Frontal cortex (tissue), 4 donors: Measurements from ENCODE around the gene C6orf47. TPM values are rescaled to one million over a fixed set of nuclear protein-coding genes. Genes with fewer than 3 reads are reported as not detected.

ENCODE experiments used
- DNase-seq, 2 donors: peaks; one replicate each; pipeline ENCODE4 v3.0.0; 2012; ENCODE audit warnings: low spot score in 2 of 2
- FAIRE-seq: peaks from 2 replicates; lab custom pipeline; 2012; peaks lifted over from hg19 to GRCh38; lab: Jason Lieb, UNC
- small RNA-seq: library from RNA; depleted of rRNA; stranded (forward); fragments of <200 nt; gene quantifications from one replicate; pipeline ENCODE3, GENCODE V24; 2014
- total RNA-seq: library from RNA; depleted of rRNA; stranded (reverse); fragments of >200 nt; gene quantifications from one replicate; pipeline ENCODE4 v1.2.3, GENCODE V29; 2014
- donor health status: control.
- donor health status: control.
- donor health status: control.

Gene C6orf47
- total RNA-seq, 1 donor from 2014 or later = 16.7 TPM

DNA sequence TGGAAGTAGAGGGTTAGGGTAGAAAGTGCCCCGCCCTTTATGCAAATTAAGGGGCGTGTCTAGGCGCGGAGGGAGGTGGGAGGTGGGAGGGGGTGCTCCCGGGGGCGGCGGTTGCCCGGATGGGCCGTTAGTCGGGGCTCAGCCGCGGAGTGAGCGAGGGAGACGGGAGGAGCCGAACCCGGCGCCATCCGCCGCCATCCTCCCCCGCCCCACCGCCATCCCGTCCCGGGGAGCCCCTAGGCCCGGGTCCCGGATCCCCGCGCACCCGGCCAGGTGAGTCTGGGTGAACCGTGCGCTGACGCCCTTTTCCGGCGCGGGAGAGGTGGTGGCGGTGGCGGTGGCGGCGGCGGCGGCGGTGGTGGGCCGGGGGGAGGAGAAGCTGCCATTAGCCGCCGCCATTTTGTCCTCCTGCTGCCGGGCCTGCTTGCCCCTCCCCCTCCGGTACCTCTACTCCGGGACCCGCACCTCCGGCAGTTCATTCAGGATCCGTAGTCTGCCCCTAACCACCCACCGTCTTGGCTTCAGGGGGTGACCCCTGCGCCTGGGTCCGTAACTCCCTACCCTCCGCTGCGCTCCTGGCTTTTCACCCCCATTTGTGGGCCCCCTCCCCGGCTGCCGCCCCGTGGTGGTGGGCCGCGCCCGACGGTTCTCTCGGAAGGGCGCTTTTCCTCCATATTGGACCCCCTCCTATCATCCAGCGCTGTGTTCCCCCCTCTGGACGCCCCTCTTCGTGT is 39.8 kb downstream of the C6orf47 start, which contains the start of gene PRRC2A:
TSS of gene PRRC2A (plus strand) at position 130 of the 734 bp plus-strand sequence. CDS start 2,075 bp downstream, outside the sequence.
- DNase-seq (peak; percentile 96 to 98), FAIRE-seq (no peak)

- DNase-seq (peak; percentile 79 to 91), FAIRE-seq (peak; percentile 48)
Observed at GRCh38 chr6:31619805-31620585, 40.6 kb downstream of the C6orf47 start.

DNA sequence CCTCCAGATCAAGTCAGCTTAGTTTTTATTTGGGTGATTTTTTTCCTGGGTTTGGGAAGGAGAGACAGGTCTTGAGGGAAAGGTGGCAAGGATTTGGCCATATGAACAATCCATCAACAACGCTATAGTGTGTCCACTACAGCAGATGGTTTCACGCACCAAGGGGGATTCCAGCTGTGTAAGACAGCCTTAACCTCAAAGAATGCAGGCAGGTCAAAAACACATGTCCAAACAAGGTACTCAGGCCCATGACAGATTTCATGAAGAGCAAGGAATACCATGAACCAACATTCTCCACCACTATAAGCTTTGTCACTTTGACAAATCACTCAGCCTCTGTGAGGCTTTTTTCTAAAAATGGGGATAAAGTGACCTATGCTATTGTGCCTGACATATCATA is 43.6 kb downstream of the C6orf47 start:
- FAIRE-seq (no peak), DNase-seq (no peak)

- FAIRE-seq (no peak), DNase-seq (no peak)
Observed at GRCh38 chr6:31615748-31616147, 44.8 kb downstream of the C6orf47 start.

- no peak for DNase-seq
- FAIRE-seq = no peak
Observed at GRCh38 chr6:31614684-31615578, 45.6 kb downstream of the C6orf47 start, which contains the start of gene AIF1. Gene AIF1 (plus strand): TSS chr6:31615234. CDS start chr6:31615330, 96 bp downstream.

DNA sequence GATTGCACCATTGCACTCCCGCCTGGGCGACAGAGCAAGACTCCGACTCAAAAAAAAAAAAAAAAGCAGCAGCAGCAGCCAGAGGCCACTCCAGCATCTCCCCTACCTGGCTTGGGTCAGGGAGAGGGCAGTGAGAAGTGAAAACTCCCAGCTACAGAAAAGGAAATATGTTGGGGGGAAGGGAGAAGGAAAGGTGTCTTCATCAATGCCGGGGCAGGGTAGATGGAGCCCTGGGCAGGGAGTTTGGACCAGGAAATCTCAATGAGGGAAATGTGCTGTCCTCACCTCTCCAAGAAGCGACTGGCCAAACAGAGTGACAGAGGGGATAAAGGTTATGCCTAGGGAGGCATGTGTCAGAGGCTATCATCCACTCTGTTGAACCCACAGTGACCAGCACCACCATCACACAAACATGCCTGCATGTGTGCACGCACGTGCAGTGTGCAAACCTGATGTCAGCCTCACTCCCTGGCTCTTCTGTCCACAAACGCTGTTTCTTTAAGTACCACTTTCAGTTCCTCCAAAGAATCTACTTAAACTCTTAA is 46.4 kb downstream of the C6orf47 start:
- DNase-seq (no peak), FAIRE-seq (no peak)

DNA sequence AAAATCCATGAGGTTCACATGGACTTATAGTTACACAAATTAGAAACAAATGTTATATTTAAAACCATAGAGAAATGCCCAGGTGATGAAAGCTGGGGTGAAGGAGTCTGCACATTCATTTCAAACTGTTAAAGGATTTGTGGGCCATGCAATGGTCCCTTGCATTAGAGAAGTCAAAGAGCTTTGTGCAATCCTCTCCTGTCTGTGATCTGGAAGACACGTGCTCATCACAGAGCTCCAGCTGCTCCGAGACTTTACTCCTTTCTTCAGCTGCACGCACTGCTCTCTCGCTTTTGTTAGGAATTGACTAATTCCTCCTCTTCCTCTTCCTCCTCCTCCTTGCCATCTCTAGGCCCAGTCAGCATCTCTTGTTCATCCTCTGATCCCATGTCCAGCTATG is 49.6 kb downstream of the C6orf47 start:
- DNase-seq = no peak
- FAIRE-seq = no peak

DNA sequence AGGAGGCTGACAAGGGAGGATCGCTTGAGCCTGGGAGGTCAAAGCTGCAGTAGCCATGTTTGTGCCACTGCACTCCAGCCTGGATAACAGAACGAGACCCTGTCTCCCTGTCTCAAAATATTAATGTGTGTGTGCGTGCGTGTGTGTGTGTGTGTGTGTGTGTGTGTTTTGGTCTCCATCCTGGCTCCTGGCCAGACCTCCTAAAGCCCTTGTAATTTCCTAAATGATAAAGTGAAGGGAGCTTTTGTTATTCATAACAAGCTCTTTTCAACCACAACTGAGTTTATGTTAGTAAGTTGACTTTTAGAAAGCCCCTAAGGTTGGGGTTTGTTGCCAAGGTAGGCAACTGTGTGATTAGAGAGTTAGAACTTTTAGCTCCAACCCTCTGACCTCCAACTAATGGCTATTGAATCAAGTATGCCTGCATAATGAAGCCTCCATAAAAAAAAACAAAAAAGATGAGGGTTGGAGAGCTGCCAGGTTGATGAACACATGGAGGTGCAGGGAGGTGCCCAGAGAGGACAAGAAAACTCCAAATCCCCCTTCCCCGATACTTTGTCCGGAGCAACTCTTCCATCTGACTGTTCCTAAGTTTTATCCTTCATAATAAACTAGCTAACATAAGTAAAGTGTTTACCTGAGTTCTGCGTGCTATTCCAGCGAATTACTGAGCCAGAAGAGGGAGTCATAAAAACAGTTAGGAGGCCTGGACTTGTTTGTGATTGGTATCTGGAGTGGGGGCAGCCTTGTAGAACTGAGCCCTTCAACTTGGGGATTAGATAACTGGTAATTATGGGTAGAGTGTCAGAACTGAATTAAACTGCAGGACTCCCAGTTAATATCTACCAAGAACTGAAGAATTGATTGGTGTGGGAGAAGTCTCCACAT is 50.8 kb downstream of the C6orf47 start:
- FAIRE-seq (no peak), DNase-seq (no peak)

Small RNAs within 50 kb of the gene (small RNA-seq; reads per million reads assigned to genes)
- gene MIR4646 = not detected
- gene MIR6832 = not detected
- not detected for gene RF00019
- 1.1 reads per million, percentile 69 among the genes with 10 or more reads in this experiment for gene SNORA38
- not detected for gene UQCRHP1

Other genes starting within 250 kb of the C6orf47 start
- 0.41 TPM for gene MICB, start 162.6 kb downstream of the C6orf47 start, total RNA-seq
- gene MCCD1, start 131.8 kb downstream of the C6orf47 start, total RNA-seq = not detected
- 318 TPM for gene DDX39B, start 118.8 kb downstream of the C6orf47 start, total RNA-seq
- gene ATP6V1G2, start 114.2 kb downstream of the C6orf47 start, total RNA-seq = 54.6 TPM
- 20.4 TPM for gene NFKBIL1, start 113.2 kb downstream of the C6orf47 start, total RNA-seq
- gene LTA, start 88.5 kb downstream of the C6orf47 start, total RNA-seq = not detected
- not detected for gene TNF, start 85.2 kb downstream of the C6orf47 start, total RNA-seq
- gene LTB, start 78.4 kb downstream of the C6orf47 start, total RNA-seq = not detected
- 1.2 TPM for gene LST1, start 74.5 kb downstream of the C6orf47 start, total RNA-seq
- not detected for gene NCR3, start 67.8 kb downstream of the C6orf47 start, total RNA-seq
- 6.9 TPM for gene AIF1, start 45.5 kb downstream of the C6orf47 start, total RNA-seq
- gene PRRC2A, start 40.1 kb downstream of the C6orf47 start, total RNA-seq = 30.6 TPM
- gene BAG6, start 8.1 kb downstream of the C6orf47 start, total RNA-seq = 150 TPM
- 0.41 TPM for gene APOM, start 4.9 kb downstream of the C6orf47 start, total RNA-seq
- 11.4 TPM for gene GPANK1, start 4.2 kb upstream of the C6orf47 start, total RNA-seq
- gene CSNK2B, start 5.3 kb upstream of the C6orf47 start, total RNA-seq = 66.0 TPM
- 1.6 TPM for gene LY6G5B, start 9.2 kb upstream of the C6orf47 start, total RNA-seq
- 5.3 TPM for gene LY6G5C, start 20.3 kb upstream of the C6orf47 start, total RNA-seq
- 41.6 TPM for gene ABHD16A, start 42.5 kb upstream of the C6orf47 start, total RNA-seq
- not detected for gene LY6G6F, start 46.1 kb upstream of the C6orf47 start, total RNA-seq
- gene LY6G6D, start 54.6 kb upstream of the C6orf47 start, total RNA-seq = not detected
- not detected for gene LY6G6C, start 61.0 kb upstream of the C6orf47 start, total RNA-seq
- gene MPIG6B, start 62.6 kb upstream of the C6orf47 start, total RNA-seq = not detected
- gene DDAH2, start 68.5 kb upstream of the C6orf47 start, total RNA-seq = 90.9 TPM
- gene CLIC1, start 75.8 kb upstream of the C6orf47 start, total RNA-seq = 26.1 TPM
- 2.9 TPM for gene MSH5, start 79.2 kb upstream of the C6orf47 start, total RNA-seq
- 0.82 TPM for gene SAPCD1, start 101.9 kb upstream of the C6orf47 start, total RNA-seq
- under 0.01 TPM for gene VWA7, start 116.5 kb upstream of the C6orf47 start, total RNA-seq
- gene VARS1, start 135.0 kb upstream of the C6orf47 start, total RNA-seq = 34.6 TPM
- gene LSM2, start 146.2 kb upstream of the C6orf47 start, total RNA-seq = 23.6 TPM
- gene HSPA1L, start 154.5 kb upstream of the C6orf47 start, total RNA-seq = 5.7 TPM
- 111 TPM for gene HSPA1A, start 154.8 kb upstream of the C6orf47 start, total RNA-seq
- 180 TPM for gene HSPA1B, start 167.0 kb upstream of the C6orf47 start, total RNA-seq
- gene NEU1, start 202.0 kb upstream of the C6orf47 start, total RNA-seq = 19.6 TPM
- gene SLC44A4, start 218.2 kb upstream of the C6orf47 start, total RNA-seq = not detected
- gene EHMT2, start 236.9 kb upstream of the C6orf47 start, total RNA-seq = 102 TPM
- 25.7 TPM for gene ZBTB12, start 241.3 kb upstream of the C6orf47 start, total RNA-seq